H1 (cell line): ENCODE results near the gene KCNQ1OT1. TPM values are rescaled to one million over a fixed set of nuclear protein-coding genes. Genes with fewer than 3 reads are reported as not detected.

ENCODE experiments used
- CTCF ChIA-PET: fragments of 300-600 bp; sonication (Branson Sonifier 250); formaldehyde crosslinking; loops from one replicate; lab custom pipeline; 2021; ENCODE audit not compliant: partially characterized antibody; lab: Charles Lee
- POLR2A ChIA-PET: fragments of 300-600 bp; sonication (Branson Sonifier 250); formaldehyde crosslinking; loops from one replicate; lab custom pipeline; 2021; ENCODE audit warnings: inconsistent platforms; ENCODE audit not compliant: partially characterized antibody; lab: Charles Lee
- DNase-seq, 2 experiments: peaks; one replicate each; pipeline versions ENCODE4 v3.0.0 to v3.0.0-alpha.2; 2010 to 2022; ENCODE audit warnings: low spot score in 2 of 2, low read depth in 1 of 2, mixed read lengths in 1 of 2
- FAIRE-seq: peaks from 2 replicates; lab custom pipeline; 2011; peaks lifted over from hg19 to GRCh38; lab: Jason Lieb, UNC
- H2AFZ ChIP-seq: 2 replicates; pipeline ENCODE4 v1.8.1; 2012; ENCODE audit warnings: low read length, inconsistent platforms
- H2AK5ac ChIP-seq: 2 replicates; pipeline ENCODE4 v1.6.1; 2013; ENCODE audit warnings: low read depth, low read length
- H2BK120ac ChIP-seq: replicated peaks from 2 replicates; pipeline ENCODE3; 2013; ENCODE audit warnings: low read depth, low read length, inconsistent platforms
- H2BK12ac ChIP-seq: 2 replicates; pipeline ENCODE4 v1.6.1; 2013; ENCODE audit warnings: low read depth, low read length
- H2BK15ac ChIP-seq: 2 replicates; pipeline ENCODE4 v1.6.1; 2013; ENCODE audit warnings: low read length
- H2BK20ac ChIP-seq: 2 replicates; pipeline ENCODE4 v1.6.1; 2013; ENCODE audit warnings: low read length
- H2BK5ac ChIP-seq: 2 replicates; pipeline ENCODE4 v1.6.1; 2013; ENCODE audit warnings: low read depth, low read length
- H3K14ac ChIP-seq: 2 replicates; pipeline ENCODE4 v1.6.1; 2013; ENCODE audit warnings: inconsistent platforms; ENCODE audit not compliant: insufficient read length
- H3K18ac ChIP-seq: 2 replicates; pipeline ENCODE4 v1.6.1; 2013; ENCODE audit warnings: low read length; ENCODE audit errors: extremely low read depth
- H3K23ac ChIP-seq: 2 replicates; pipeline ENCODE4 v1.6.1; 2013; ENCODE audit warnings: inconsistent platforms; ENCODE audit not compliant: insufficient read length
- H3K23me2 ChIP-seq: 2 replicates; pipeline ENCODE4 v1.6.1; 2013; ENCODE audit warnings: low read depth, low read length
- H3K27ac ChIP-seq: 2 replicates; pipeline ENCODE4 v1.6.1; 2011; ENCODE audit warnings: low read depth, low read length, inconsistent platforms
- H3K27me3 ChIP-seq, 4 experiments: replicated peaks in 1 of 4; 1 replicate in 1 of 4; 2 replicates in 3 of 4; pipeline versions ENCODE4 v1.6.1 to v1.8.1; 2011 to 2013; ENCODE audit warnings: low read length in 3 of 4, mild to moderate bottlenecking in 3 of 4, inconsistent platforms in 2 of 4, mixed read lengths in 2 of 4, moderate library complexity in 1 of 4; ENCODE audit not compliant: control insufficient read depth in 3 of 4, insufficient read depth in 3 of 4; ENCODE audit errors: extremely low read depth in 1 of 4
- H3K36me3 ChIP-seq, 4 experiments: 2 replicates each; pipeline versions ENCODE4 v1.6.1 to v1.8.1; 2011 to 2013; ENCODE audit warnings: mild to moderate bottlenecking in 4 of 4, low read length in 3 of 4, moderate library complexity in 2 of 4, control low read depth in 1 of 4, inconsistent platforms in 1 of 4; ENCODE audit not compliant: insufficient read depth in 4 of 4, control insufficient read depth in 2 of 4
- H3K4ac ChIP-seq: replicated peaks from 2 replicates; pipeline ENCODE3; 2013; ENCODE audit warnings: low read length, low read depth, mixed read lengths, inconsistent platforms; ENCODE audit not compliant: insufficient read length
- H3K4me1 ChIP-seq, 4 experiments: replicated peaks in 1 of 4; 1 replicate in 1 of 4; 2 replicates in 3 of 4; pipeline versions ENCODE4 v1.6.1 to v1.8.1; 2011 to 2013; ENCODE audit warnings: low read length in 3 of 4, inconsistent platforms in 2 of 4, mixed read lengths in 1 of 4; ENCODE audit not compliant: insufficient read depth in 4 of 4, control insufficient read depth in 3 of 4
- H3K4me2 ChIP-seq, 2 experiments: 2 replicates each; pipeline versions ENCODE4 v1.6.1 to v1.8.1; 2011 to 2013; ENCODE audit warnings: low read depth in 2 of 2, low read length in 2 of 2, control low read depth in 1 of 2, inconsistent platforms in 1 of 2, mild to moderate bottlenecking in 1 of 2; ENCODE audit not compliant: insufficient read depth in 1 of 2
- H3K4me3 ChIP-seq, 4 experiments: fragments of 200-600, 300-600 bp in 1 of 4; sonication (generic), shearing (Covaris generic), sonication (Bioruptor Twin) in 1 of 4; 2 replicates each; pipeline versions ENCODE4 v1.5.1 to v1.8.1; 2011 to 2016; ENCODE audit warnings: low read length in 4 of 4, low read depth in 3 of 4, control low read depth in 2 of 4, inconsistent platforms in 2 of 4, mild to moderate bottlenecking in 2 of 4, mixed read lengths in 1 of 4, moderate library complexity in 1 of 4; ENCODE audit not compliant: insufficient read depth in 2 of 4; ENCODE audit errors: extremely low read depth in 1 of 4
- H3K56ac ChIP-seq: replicated peaks from 2 replicates; pipeline ENCODE3; 2013; ENCODE audit warnings: low read depth, mild to moderate bottlenecking, mixed read lengths, low read length, inconsistent platforms; ENCODE audit not compliant: insufficient read length
- H3K79me1 ChIP-seq: 2 replicates; pipeline ENCODE4 v1.6.1; 2013; ENCODE audit warnings: low read depth, low read length, control low read depth
- H3K79me2 ChIP-seq, 2 experiments: 2 replicates each; pipeline versions ENCODE4 v1.6.1 to v1.8.1; 2012 to 2013; ENCODE audit warnings: low read length in 2 of 2, mild to moderate bottlenecking in 2 of 2, inconsistent platforms in 1 of 2; ENCODE audit not compliant: insufficient read depth in 2 of 2, control insufficient read depth in 1 of 2
- H3K9ac ChIP-seq, 4 experiments: replicated peaks in 1 of 4; 1 replicate in 1 of 4; 2 replicates in 3 of 4; pipeline versions ENCODE4 v1.6.1 to v1.8.1; 2011 to 2013; ENCODE audit warnings: low read depth in 3 of 4, low read length in 3 of 4, control low read depth in 2 of 4, mild to moderate bottlenecking in 2 of 4, moderate library complexity in 2 of 4, inconsistent platforms in 1 of 4; ENCODE audit errors: extremely low read depth in 1 of 4
- H3K9me3 ChIP-seq, 2 experiments: 2 replicates each; pipeline versions ENCODE4 v1.6.1 to v1.8.1; 2012 to 2013; ENCODE audit warnings: mild to moderate bottlenecking in 2 of 2, moderate library complexity in 2 of 2, control low read depth in 1 of 2, inconsistent platforms in 1 of 2, low read depth in 1 of 2, low read length in 1 of 2, mixed read lengths in 1 of 2; ENCODE audit not compliant: insufficient read depth in 2 of 2
- H4K20me1 ChIP-seq, 2 experiments: replicated peaks in 1 of 2; 2 replicates each; pipeline versions ENCODE3 to v1.8.1; 2011 to 2013; ENCODE audit warnings: inconsistent platforms in 2 of 2, low read length in 2 of 2, mild to moderate bottlenecking in 1 of 2; ENCODE audit not compliant: insufficient read depth in 2 of 2, control insufficient read depth in 1 of 2
- H4K5ac ChIP-seq: 2 replicates; pipeline ENCODE4 v1.6.1; 2013; ENCODE audit warnings: low read length, low read depth, mixed read lengths, inconsistent platforms; ENCODE audit not compliant: insufficient read length
- H4K8ac ChIP-seq: 2 replicates; pipeline ENCODE4 v1.8.0; 2013; ENCODE audit warnings: mild to moderate bottlenecking, moderate library complexity, low read length, inconsistent platforms; ENCODE audit not compliant: insufficient read depth; ENCODE audit errors: extremely low read depth
- H4K91ac ChIP-seq: replicated peaks from 2 replicates; pipeline ENCODE3; 2013; ENCODE audit warnings: low read length, mixed read lengths, inconsistent platforms; ENCODE audit not compliant: insufficient read length
- CBX5 ChIP-seq: fragments of 300-800, 300-1000 bp; sonication (generic); IDR thresholded peaks from 2 replicates; pipeline ENCODE4 v1.7.1; 2016; ENCODE audit warnings: antibody characterized with exemption, low read length, low read depth
- CEBPB ChIP-seq: IDR thresholded peaks from 2 replicates; pipeline ENCODE4 v1.6.1; 2012; ENCODE audit warnings: low read depth, low read length
- FOSL1 ChIP-seq: IDR thresholded peaks from 2 replicates; pipeline ENCODE4 v1.6.1; 2011; ENCODE audit warnings: mild to moderate bottlenecking, low read depth, low read length, moderate library complexity; ENCODE audit not compliant: insufficient read depth
- HDAC6 ChIP-seq: IDR thresholded peaks from one replicate; pipeline ENCODE4 v1.7.1; 2012; ENCODE audit warnings: low read depth, mild to moderate bottlenecking, inconsistent platforms, low read length, moderate library complexity
- NANOG ChIP-seq: IDR thresholded peaks from 2 replicates; pipeline ENCODE4 v1.6.1; 2011; ENCODE audit warnings: low read length, low read depth, mild to moderate bottlenecking, inconsistent platforms; ENCODE audit not compliant: insufficient read depth, poor library complexity, severe bottlenecking
- SP4 ChIP-seq: IDR thresholded peaks from 2 replicates; pipeline ENCODE4 v1.6.1; 2012; ENCODE audit warnings: low read length, inconsistent platforms
- WGBS, 2 experiments: shearing (Covaris generic) in 1 of 2; methylation state at CpG; one replicate each; pipeline versions ENCODE4 v1.1.6 to v1.1.7; 2013 to 2015; ENCODE audit warnings: low lambda C conversion rate in 2 of 2, mixed read lengths in 2 of 2, inconsistent platforms in 1 of 2, low coverage in 1 of 2, missing lambda C conversion rate in 1 of 2; ENCODE audit not compliant: insufficient replicate concordance in 2 of 2, insufficient coverage in 1 of 2, insufficient read length in 1 of 2; ENCODE audit errors: extremely low coverage in 1 of 2, missing lambda C conversion rate in 1 of 2; 5-methylcytosine and 5-hydroxymethylcytosine counted together
- polyA plus RNA-seq, 7 experiments: library from polyadenylated mRNA; depleted of rRNA in 3 of 7; stranded (reverse) in 5 of 7; unstranded in 2 of 7; fragments of >200 nt in 5 of 7; fragments of 200-250 nt in 2 of 7; gene quantifications; 1 replicate in 5 of 7; 2 replicates in 1 of 7; 4 replicates in 1 of 7; pipeline versions ENCODE4 v1.2.1 to v1.2.3, GENCODE V29; 2011 to 2013; ENCODE audit warnings: missing spikeins in 2 of 7, mixed read lengths in 2 of 7
- total RNA-seq: library from RNA; stranded (reverse); fragmentation: NEBNext Ultra II Directional; extraction: Animal tissue kit (Norgen Biotek cat#: 25700); gene quantifications from 2 replicates; pipeline ENCODE4 v1.2.1, GENCODE V29; 2021

Gene KCNQ1OT1
- total and polyA plus RNA-seq, 2 of the 8 experiments (the other 6 are each of a cell fraction or from before 2014, with no cell fraction given) = 0.21 to 1.2 TPM

- Histone ChIP-seq H4K8ac (no peak overlapping the region), H2BK5ac (no peak overlapping the region), H3K23me2 (no peaks in the 10 kb centered on the region), H4K20me1 (peaks cover 0 to 5% of the 10 kb centered on the region in 2 experiments), H3K27me3 (peaks cover 0 to 52% (median 34%) of the 10 kb centered on the region in 4 experiments; a peak in 6 of 7 replicates), H3K14ac (no peak overlapping the region), H3K18ac (no peak overlapping the region), H2AK5ac (no peak overlapping the region), H3K79me2 (no peaks in the 10 kb centered on the region), H3K9me3 (no peaks in the 10 kb centered on the region), H2AFZ (no peak overlapping the region), H2BK120ac (no peak overlapping the region), H3K56ac (no peak overlapping the region), H3K27ac (no peak overlapping the region), H3K4me1 (peaks cover 0 to 9% (median 2%) of the 10 kb centered on the region in 4 experiments; a peak in 3 of 7 replicates), H3K4ac (no peak overlapping the region), H4K5ac (no peak overlapping the region), H2BK15ac (no peak overlapping the region), H3K23ac (no peak overlapping the region), H4K91ac (no peak overlapping the region), H3K79me1 (no peaks in the 10 kb centered on the region), H3K4me2 (no peak overlapping the region), H3K9ac (no peak overlapping the region), H2BK20ac (no peak overlapping the region), H2BK12ac (no peak overlapping the region), H3K36me3 (no peaks in the 10 kb centered on the region), H3K4me3 (no peak overlapping the region)
- POLR2A ChIA-PET = no interaction called here
- 94% methylated on average over 14 of the region's 14 CpGs; no CpG with 5 or more reads in 1 of the 2 experiments for WGBS, 2 experiments
- DNase-seq (no peak), FAIRE-seq (no peak)
- CTCF ChIA-PET = interaction anchor here (1.4 to 7.6 kb wide), 4 partner anchors 25 to 326 kb away, joined by 3 to 51 read pairs (median 6); partner anchors contain the start of gene CDKN1C
- TF ChIP-seq NANOG (no peak), CEBPB (no peak), SP4 (no peak), CBX5 (no peak), FOSL1 (no peak), HDAC6 (no peak)
Measured at GRCh38 chr11:2564008-2564530, 135.7 kb downstream of the KCNQ1OT1 start.
